Measurements from ENCODE around the gene CDK12.

The CDK12 gene

DNA sequence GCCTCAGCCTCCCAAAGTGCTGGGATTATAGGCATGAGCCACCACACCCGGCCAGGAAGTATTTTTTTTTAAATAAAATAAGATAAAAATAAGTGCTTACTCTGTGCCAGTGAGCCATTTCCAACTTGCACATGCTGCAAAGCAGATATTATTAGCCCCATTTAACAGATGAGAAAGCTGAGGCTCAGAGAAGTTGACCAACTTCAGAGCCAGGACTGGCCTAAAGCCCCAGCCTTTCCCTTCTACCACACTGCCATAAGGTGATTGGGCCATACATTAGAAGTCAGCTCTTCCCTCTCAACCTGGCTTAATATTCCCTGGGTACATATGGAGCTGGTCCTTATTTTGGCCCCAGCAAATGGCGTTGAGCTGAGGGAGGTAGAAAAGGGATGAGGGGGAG is 121.4 kb downstream of the CDK12 start:
- no peak for DNase-seq (ENCODE audit: low read depth)
